NCI-H69 (cell line): ENCODE data around the gene SCRG1.

Experiments
- DNase-seq: peaks from one replicate; lab custom pipeline; 2025; lab: John Stamatoyannopoulos, UW

SCRG1 gene

GRCh38 chr4:173398779-173399415, at the start of gene SCRG1:
Gene SCRG1, minus strand, starts transcription at chr4:173399116. Its CDS starts 7,702 bp downstream, at chr4:173391414.
- DNase-seq = no peak

- peak; percentile 89 for DNase-seq
These were observed 49.2 kb upstream of the SCRG1 start for GRCh38 chr4:173448103-173448502.

GRCh38 chr4:173446416-173446815, 47.5 kb upstream of the SCRG1 start:
- DNase-seq = no peak

DNA sequence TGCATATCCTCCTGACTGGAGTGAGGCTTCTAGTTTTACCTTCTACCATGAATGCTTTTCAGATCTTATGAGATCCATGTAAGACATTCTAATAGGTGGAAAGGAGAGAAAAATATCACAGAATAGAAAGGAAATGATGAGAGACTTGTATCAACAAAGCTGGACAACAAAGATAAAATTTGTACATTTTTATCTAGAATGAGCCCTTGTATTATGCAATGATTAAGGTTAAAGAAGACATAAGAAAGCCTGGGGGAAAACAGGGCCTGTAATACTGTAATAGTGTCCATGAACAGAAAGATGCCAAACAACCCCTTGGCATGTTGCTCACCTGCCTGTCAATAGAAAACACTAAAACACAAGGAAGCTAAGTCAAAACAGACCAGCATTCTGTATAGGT, 44.2 kb upstream of the SCRG1 start:
- no peak for DNase-seq

DNA sequence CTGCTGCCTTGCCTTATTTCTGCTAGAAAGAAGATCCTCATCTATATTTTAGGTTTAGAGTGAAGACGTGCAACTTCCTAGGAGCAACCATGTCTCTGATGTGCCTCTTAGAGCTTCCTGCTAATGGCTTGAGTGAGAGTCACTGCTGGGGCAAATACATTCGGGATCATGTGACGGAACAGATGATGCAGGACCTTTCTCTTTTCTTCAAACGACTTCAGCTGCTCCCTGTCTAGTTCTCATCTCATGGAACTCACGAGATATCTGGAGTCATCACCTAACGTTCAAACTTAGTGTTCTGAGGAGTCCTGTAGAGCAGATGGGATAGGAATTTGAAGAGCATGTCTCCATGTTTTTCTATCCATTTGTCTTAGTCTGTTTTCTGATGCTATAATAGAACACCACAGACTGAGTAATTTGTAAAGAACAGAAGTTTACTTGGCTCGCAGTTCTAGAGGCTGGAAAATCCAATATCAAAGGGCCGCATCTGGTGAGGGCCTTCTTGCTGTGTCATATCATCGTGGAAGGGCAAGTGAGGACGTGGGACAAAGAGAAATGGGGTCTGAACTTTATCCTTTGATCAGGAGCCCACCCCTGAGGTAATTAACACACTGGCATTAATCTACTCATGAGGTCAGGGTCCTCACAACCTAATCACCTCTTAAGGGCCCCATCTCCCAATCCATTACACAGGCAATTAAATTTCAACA, 43.5 kb upstream of the SCRG1 start:
- no peak for DNase-seq

GRCh38 chr4:173440888-173441287, 42.0 kb upstream of the SCRG1 start:
- no peak for DNase-seq

DNA sequence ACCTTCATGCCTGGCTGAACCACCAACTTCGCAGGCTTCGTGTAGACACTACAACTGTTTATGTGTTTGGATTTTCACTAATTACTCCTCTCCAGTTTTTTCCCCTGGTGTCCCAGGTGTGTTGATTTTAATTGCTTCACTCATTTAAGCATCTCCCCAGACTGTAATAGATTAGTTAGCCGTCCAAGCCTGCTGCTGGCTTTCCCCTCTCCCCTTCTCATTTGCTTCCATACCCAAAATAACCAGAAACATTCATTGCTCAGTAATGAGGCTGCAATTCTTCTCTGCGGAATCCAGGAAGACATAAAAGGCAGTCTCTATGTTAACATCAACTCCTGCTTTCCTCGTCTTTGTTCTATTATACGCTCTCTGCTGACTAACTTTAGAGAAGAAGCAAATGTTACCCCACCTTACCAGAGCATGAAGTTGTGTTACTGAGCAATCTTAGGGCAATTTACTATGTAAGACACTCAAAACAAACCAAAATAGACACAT, 37.9 kb upstream of the SCRG1 start:
- DNase-seq = peak; percentile 79

DNA sequence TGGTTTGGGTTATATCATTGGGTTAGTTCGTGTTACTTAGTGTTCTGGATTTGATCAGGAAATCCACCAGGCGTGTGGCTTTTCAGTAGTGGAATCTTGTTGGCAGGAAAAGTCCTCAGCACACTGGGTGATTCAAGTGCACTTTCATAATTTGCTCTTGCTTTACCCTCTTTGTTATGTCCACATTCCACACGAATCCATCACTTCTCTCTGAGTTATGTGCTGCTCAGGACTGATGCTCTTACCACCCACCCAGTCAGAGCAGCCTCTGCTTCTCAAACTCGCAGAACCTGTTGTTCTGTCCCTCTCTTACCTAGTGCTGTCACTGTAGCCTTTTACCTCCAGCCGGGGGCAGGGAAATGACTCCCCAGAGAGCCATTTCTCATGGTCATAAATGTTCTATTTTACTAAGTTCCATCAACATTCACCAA, 37.2 kb upstream of the SCRG1 start:
- DNase-seq = peak; percentile 75

DNA sequence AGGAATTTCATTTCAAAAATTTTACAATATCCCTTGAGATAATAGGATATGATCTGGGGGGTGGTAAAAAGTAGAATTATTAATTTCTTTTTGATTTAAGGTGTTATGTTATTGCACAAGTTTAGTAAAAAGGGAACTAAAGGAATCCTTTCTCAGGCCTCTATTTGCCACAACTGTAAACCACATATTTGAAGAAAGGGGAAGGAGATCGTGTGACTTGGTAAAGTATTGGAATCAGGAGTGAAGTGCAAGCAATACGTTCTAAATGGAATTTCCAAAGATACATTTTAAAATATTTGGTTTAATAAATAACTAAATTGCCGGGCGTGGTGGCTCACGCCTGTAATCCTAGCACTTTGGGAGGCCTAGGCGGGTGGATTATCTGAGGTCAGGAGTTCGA, 35.3 kb upstream of the SCRG1 start:
- DNase-seq = no peak

GRCh38 chr4:173433447-173433846, 34.5 kb upstream of the SCRG1 start:
- no peak for DNase-seq

GRCh38 chr4:173432430-173432829, 33.5 kb upstream of the SCRG1 start:
- no peak for DNase-seq

GRCh38 chr4:173426064-173426463, 27.1 kb upstream of the SCRG1 start:
- DNase-seq = no peak

GRCh38 chr4:173424899-173425805, 26.2 kb upstream of the SCRG1 start:
- DNase-seq = peak; percentile 26

DNA sequence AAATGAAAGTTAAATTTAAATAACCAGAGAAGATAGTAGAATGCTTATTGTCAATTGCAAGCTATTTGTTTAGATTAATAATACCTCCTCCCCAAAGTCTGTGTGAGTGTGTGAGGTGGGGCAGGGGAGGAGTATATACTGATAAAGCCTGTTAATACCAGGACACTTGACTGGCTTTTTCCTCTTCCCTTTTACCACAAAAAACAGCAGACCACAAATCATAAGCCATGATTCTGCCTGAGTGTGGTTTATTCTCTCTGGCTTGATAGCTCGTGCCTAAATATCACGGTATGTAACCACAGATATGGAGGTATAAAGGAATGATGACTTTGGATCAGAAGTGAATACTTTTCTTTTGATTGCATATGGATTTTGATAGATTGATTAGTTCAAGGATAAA, 21.9 kb upstream of the SCRG1 start:
- DNase-seq = no peak

GRCh38 chr4:173420324-173420752, 21.4 kb upstream of the SCRG1 start:
- DNase-seq = peak; percentile 40

DNA sequence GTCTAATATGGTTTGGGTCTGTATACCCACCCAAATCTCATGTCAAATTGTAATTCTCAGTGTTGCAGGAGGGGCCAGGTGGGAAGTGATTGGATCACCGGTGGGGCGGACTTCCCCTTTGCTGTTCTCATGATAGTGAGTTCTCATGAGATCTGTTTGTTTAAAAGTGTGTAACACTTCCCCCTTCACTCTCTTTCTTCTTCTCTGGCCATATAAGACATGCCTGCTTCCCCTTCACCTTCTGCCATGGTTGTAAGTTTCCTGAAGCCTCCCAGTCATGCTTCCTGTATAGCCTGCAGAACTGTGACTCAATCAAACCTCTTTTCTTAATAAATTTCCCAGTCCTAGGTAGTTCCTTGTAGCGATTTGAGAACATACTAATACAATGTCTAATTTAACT, 19.7 kb upstream of the SCRG1 start:
- no peak for DNase-seq

DNA sequence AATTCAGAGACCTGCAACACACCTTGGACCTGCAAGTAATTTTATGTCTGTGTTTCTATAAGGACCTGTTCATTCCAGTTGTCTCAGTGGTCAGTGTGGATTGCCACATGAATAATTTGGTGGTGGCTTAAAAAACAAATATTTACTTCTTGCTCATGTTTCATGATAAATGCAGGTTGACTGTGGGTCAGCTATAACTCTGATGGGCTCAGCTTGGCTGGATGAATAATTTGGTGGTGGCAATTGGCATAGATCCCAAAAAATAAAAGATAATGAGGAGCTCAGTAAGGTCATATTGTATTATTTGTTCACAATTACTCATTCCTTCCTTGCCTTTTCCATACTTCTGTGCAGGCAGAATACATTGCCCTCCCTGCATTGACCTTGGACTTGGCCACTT, 18.9 kb upstream of the SCRG1 start:
- DNase-seq = peak; percentile 78

- DNase-seq = no peak
These were observed 17.2 kb upstream of the SCRG1 start for GRCh38 chr4:173415885-173416653.

GRCh38 chr4:173415092-173415491, 16.2 kb upstream of the SCRG1 start:
- DNase-seq = no peak

GRCh38 chr4:173414456-173414855, 15.5 kb upstream of the SCRG1 start:
- no peak for DNase-seq

DNA sequence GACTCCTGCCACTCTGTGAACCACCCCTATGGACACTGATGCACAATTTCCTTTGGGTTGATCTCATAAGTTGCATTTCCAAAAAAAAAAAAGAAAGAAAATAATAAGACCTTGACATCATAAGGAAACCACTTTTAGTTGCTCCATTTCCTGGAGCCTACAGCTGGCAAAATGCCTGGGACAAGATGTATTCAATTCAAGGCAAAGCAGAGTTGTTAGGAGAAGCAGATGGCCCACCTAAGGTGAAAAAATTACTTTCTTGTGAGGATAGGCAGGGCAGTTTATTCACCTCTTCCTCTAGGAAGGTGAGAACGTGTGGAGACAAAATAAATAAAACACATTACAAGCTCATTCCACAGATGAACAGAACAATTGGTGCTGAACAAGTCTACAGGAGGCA, 14.1 kb upstream of the SCRG1 start:
- peak; percentile 66 for DNase-seq
